GM18907 (cell line): Measurements from ENCODE around the gene SMIM44.
"Not testable (repeated sequence)": the region's sequence is repeated elsewhere in the genome, so short reads cannot be mapped to it uniquely, and the experiment has no call there.

Experiments
- ATAC-seq: cut with Tn5 transposase; IDR thresholded peaks from one replicate; pipeline ENCODE4 v1.9.1; 2021; ENCODE audit warnings: mild to moderate bottlenecking, moderate library complexity; ENCODE audit not compliant: unreplicated experiment

SMIM44 gene

GRCh38 chr19:3483226-3483628 lies at the start of gene SMIM44:
Gene SMIM44, minus strand, starts transcription at chr19:3483441. Its CDS starts 38 bp downstream, at chr19:3483403.
- no peak for ATAC-seq

DNA sequence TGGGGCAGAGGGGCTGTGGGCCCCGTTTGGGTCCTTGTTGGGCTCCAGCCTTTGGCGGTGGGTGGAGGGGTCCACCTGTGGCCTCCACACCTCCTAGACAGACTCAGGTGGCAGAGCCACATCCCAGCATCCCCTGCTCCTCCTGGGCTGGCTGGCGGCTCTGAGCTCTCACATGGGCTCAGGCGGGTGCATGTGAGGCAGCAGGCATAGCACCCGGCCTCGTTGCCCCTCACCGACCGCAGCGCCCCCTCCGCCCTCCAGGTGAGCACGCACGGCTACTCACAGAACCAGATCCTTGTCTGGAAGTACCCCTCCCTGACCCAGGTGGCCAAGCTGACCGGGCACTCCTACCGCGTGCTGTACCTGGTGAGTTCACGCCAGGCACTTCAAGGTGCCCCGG lies 49.8 kb upstream of the SMIM44 start:
- no peak for ATAC-seq

DNA sequence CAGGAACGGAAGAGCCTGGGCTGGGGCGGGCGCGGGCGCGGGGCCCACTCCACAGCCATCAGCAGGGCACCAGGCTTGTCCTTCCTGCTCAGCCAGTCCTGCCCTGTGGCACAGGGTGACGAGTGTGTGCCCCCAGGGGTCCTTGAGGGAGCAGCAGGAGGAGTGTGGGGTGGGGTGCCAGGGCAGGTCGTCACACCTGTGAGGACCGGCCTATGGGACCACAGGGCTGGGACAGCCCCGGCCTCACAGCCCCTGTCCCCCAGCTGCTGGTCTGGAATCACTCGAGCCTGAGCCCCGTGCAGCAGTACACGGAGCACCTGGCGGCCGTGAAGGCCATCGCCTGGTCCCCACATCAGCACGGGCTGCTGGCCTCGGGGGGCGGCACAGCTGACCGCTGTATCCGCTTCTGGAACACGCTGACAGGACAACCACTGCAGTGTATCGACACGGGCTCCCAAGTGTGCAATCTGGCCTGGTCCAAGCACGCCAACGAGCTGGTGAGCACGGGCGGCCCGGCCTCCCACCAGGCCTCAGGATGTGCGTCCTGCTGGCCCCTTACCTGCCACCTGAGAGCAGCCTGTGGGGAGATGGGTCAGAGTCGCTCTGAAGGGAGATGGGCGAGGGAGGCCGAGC lies 49.0 kb upstream of the SMIM44 start:
- no peak for ATAC-seq

DNA sequence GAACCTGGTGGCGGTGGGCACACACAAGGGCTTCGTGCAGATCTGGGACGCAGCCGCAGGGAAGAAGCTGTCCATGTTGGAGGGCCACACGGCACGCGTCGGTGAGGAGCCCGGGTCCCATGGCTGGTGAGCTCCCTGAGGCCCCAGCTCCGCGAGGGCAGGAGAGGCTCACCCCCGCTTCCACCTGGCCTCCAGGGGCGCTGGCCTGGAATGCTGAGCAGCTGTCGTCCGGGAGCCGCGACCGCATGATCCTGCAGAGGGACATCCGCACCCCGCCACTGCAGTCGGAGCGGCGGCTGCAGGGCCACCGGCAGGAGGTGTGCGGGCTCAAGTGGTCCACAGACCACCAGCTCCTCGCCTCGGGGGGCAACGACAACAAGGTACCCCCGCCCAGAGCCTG lies 48.5 kb upstream of the SMIM44 start:
- ATAC-seq: no peak

GRCh38 chr19:3530389-3530788 lies 47.1 kb upstream of the SMIM44 start:
- ATAC-seq: no peak

DNA sequence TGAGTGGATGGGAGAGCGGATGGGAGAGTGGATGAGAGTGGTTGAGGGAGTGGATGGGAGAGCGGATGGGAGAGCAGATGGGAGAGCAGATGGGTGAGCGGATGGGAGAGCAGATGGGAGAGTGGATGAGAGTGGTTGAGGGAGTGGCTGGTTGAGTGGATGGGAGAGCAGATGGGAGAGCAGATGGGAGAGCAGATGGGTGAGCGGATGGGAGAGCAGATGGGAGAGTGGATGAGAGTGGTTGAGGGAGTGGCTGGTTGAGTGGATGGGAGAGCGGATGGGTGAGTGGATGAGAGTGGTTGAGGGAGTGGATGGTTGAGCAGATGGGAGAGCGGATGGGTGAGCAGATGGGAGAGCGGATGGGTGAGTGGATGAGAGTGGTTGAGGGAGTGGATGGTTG lies 46.1 kb upstream of the SMIM44 start:
- ATAC-seq: not testable (repeated sequence)

DNA sequence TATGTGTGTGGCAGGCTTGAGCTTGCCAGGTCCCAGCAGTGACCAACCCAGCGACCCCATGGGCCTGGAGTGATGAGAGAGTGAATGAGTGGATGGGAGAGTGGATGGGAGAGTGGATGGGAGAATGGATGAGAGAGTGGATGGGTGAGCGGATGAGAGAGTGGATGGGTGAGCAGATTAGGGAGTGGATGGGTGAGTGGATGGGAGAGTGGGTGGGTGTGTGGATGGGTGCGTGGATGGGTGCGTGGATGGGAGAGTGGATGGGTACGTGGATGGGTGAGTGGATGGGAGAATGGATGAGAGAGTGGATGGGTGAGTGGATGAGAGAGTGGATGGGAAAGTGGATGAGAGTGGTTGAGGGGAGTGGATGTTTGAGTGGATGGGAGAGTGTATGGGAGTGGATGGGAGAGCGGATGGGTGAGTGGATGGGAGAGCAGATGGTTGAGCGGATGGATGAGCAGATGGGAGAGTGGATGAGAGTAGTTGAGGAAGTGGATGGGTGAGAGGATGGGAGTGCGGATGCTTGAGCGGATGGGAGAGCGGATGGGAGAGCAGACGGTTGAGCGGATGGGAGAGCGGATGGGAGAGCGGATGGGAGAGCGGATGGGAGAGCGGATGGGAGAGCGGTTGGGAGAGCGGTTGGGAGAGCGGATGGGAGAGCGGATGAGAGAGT lies 45.4 kb upstream of the SMIM44 start:
- no peak for ATAC-seq

DNA sequence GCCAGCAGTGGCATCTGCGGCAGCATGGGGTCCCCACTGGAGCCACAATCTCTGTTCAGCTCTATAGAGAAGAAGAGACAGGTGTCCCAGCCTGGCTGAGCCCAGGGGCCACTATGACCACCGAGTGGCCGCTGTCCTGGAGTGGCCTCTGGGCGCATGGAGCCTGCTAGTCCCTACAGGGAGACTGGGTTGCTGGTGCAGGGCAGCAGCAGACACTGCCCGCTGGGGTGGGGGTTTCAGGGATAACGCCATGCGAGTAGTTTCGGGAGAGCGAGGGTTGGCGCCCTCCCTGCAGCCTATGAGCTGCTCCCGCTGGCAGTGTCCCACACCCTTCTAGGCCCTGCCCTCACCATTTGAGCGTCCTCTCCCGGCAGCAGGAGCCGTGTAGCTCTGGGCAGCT lies 44.8 kb upstream of the SMIM44 start:
- no peak for ATAC-seq

DNA sequence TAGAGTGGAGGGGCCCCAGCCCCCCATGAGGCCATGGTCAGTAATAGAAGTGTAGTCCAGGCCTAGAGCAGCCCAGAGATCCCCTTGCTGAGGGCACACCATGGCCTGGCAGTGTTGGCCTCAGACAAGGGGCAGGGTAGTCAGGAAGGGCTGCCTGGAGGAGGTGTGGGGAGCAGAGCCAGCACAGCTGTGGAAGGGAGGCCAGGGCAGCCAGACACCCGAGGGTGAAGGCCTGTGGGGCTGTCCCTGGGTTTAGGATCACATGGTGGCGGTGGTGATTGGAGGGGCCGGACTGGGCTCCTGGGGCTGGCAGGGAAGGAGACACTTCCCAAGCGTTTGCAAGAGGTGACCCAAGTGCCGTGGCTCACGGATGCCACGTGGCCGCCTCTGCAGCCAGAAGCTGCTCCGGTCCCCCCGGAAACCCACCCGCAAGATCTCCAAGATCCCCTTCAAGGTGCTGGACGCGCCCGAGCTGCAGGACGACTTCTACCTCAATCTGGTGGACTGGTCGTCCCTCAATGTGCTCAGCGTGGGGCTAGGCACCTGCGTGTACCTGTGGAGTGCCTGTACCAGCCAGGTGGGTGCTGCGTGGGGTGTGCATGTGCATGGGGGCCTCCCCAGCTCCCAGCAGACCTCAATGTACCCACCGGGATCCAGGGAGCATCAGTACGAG lies 44.1 kb upstream of the SMIM44 start:
- ATAC-seq: no peak

DNA sequence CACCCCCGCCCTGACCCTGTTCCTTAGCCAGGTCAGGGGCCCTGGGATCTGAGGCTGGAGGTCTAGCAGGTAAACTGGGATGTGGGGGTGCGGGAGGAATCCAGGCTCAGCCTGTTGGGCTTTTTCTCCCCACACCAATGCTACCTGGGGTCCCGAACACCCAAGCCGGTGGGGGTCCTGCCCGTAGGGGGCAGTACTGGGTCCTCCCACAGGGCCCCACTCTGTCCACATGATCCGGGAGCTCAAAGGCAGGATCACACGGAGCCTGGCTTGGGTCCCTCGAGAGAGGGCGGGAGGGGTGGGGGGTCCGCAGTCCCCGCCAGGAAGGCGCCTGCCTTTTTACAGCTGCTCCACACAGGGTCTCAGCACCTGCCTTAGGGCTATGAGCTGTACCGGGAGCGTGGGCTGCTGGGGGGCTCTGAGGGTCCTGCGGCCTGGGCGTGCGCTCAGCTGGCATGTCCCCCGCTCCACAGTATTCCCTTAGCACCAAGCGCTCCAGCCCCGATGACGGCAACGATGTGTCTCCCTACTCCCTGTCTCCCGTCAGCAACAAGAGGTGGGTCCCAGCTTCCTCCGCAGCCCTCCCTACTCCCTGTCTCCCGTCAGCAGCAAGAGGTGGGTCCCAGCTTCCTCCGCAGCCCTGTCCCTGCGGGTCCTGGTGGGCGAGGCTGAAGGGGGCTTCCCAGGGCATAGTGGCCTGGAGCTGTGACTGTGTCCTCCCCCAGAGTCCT lies 43.4 kb upstream of the SMIM44 start:
- no peak for ATAC-seq

DNA sequence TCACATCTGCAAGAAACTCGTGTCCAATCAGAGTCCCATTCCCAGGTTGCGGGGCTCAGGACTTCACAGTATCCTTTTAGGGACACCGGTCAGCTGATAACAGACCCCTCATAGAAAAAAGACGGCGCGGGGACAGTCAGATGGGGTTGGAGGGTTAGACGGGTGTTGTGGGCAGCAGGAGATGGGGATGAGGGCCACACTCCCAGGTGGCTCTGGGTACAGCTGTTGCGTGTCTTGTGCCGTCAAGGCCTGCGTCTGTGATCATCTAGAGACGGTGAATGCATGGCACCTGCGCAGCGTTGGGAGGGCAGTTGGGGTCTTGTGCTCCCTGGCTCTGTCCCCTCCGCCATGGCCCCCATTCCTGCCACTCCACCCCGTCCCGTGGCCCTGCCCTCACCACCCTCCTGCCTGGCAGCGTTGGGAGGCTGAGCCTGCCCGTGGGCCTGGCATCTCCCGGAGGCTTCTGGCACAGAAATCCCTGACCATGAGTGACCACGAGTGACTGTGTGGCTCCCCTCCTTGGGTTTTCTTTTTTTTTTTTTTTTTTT lies 41.7 kb upstream of the SMIM44 start:
- no peak for ATAC-seq

DNA sequence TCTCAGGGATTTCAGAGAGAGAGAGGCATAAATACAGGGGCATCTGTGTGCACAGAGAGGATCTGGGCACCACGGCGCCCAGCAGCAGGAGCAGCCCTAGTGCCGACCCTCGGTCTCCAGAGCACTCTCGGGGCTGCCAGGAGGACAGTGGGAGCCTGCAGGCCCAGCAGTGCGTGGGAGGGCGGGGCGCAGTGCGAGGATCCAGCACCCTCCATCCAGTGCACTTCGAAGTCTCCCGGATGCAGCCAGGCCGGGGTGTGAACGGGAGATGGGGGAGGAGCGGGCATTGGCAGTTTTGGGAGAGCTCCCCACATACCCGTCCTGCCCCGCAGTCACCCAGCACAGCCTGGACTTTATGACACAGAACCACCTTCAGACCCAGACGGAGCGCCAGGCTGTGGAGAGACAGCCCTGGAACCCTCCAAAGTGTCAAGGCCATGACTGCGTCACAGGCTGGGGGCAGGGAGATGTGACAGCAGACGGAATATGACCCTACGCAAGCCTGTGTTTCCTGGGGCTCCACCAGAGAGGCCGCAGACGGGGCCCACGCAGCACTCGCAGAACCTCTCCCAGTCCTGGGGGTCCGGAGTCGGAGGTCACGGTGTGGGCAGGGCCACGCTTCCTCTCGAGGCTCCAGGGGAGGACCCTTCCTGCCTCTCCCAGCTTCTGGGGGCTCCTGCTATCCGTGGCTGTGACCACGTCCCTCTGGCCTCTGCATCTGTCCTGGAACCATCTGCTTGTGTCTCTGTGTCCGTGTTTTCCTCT lies 41.0 kb upstream of the SMIM44 start:
- ATAC-seq: no peak

DNA sequence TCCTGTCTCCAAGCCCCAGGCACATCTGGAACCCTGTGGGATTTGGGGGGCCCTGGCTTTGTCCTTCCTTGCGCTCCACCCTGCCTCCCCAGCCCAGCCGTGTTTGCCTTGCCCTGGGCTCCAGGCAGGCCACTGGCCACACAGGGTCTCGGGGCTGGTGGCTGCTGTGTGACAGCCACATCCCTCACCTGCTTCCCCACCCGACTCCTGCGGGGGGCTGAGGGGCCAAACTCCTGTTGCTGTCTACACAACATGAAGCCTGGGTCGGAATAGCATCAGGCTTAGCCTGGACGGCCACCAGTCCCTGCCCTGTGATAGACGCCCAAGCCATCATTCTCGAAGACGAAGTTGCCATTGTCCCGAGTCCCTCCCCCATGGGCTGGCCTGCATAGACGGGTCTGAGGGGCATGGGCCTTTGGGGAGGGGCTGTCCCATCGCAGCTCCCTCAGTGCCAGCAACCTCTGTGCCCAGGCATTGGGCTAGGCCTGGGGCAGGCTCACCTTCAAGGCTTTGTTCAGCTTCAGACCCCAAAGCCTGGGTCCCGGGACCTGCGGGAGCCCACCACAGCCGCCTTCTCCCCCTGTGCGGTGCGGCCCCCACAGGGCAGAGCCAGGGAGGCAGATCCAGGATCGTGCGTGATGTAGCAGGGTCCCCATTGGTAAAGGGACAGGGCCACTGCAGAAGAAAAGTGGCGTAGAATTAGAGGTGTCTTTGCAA lies 40.3 kb upstream of the SMIM44 start:
- ATAC-seq: no peak

DNA sequence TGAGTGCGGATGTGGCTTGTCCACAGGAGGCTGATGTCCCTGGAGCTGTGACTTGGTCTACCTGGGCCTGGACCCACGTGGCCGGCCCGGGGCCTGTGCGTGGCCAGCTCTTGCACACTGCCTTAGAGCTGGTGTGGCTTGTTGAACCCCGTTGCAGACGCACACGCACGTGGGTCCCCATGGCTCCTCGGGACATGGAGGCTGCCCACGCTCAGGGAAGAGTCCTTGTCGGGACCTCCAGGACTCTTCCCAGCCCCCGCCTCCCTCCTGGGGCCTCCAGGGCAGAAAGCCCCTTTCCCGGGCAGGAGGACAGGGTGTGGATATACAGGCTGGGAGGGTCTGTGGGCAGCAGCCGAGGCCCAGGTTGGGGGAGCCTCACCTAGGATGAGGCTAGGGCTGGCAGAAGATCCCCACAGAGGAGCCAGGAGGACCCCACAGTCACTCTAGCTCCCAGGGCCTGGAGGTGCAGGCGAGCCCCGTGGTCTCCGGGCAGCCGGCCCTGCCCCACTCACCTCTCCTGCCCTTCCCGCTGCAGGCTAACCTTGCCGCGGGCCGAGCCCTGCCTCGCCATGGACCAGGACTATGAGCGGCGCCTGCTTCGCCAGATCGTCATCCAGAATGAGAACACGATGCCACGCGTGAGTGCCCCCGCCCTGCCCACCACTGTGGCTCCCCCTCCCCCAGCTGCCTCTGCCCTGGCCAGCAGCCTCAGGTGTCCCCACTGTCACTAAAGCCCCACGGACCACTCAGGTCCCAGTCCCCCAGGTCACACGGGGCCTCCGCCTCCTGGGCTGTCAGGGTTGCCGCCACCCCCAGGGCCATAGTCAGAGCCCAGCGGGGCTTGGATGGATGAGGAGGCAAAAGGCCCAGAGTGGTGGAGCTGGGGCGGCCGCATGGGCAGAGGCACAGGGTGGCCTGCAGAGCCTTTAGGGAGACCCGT lies 39.5 kb upstream of the SMIM44 start:
- no peak for ATAC-seq

DNA sequence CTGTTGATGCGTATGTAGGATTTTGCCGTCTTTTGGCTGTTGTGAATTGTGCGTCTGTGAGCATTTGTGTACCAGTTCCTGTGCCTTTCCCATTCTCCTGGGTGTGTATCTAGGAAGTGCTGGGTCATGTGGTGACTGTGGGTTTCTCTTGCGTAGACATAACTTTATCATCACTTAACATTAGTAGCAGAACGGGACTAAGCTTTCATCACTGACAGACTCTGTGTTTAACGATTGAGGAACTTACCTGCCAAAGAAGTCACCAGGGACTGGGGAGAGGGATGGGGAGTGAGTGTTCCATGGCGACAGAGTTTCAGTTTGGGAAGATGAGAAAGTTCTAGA lies 37.8 kb upstream of the SMIM44 start:
- no peak for ATAC-seq

DNA sequence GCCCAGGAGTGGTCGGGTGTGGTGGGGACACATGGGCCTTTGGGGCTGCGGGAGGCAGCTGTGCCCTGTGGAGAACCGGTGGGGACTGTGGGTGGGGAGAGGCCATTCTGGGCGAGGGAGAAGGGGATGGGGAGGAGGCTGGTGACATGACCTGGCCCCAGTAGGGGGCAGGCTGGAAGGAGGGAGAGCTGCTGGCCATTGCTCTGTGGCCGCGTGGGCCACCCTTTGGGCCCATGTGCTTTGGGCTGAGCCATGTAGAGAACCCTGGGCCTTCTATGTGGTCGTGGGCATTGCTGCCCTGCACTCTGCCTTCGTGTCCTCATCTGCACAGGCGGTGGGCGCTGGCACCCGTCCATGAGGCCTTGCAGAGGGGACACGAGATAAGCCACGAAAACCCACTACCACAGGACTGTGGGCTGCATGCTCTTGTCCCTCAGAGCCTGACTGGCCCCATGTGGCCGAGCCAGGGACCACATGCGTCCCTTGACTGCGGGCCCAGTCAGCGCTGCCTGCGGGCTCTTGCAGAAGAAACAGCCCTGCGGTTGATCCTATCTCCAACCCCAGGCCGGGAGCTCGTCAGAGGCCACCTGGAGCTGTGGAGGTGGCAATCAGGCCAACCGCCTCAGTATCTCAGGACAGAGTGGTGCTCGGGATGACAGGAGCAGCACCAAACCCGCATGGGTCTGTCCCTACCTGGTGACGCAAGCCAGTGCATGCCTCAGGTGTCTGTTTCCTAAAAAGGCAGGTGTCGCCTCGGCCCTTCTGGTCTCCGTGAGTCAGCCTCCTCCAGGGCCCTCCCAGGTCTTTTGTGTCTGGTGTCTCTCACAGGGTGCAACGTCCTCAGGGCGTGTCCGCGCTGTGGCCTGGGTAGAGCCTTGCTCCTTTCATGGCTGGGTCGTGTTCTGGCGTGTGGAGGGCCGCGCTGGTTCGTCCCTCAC lies 37.2 kb upstream of the SMIM44 start:
- ATAC-seq: no peak

DNA sequence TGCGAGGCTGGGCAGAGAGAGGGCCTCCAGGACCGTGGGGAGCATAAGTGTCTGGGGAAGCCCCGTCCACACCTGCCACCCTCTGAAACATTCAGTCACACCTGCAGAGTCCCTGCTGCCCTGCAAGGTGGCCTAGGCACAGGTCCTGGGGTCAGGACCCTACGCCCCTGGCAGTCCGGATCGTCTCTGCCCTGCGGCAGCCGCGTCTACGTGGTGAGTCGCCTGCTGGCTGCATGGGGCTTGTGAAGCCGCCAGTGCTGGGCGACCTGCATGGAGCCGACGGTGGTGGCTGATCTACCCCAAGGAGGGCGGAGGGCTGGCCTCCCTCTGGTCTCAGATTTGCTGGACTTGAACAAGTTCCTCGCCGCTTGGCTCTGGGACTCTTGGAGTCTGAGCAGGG lies 35.9 kb upstream of the SMIM44 start:
- no peak for ATAC-seq

- ATAC-seq: no peak
These were observed 35.4 kb upstream of the SMIM44 start for GRCh38 chr19:3518659-3519058.
